ENCODE results near the gene EYA4.
"Not testable (repeated sequence)": the region's sequence is repeated elsewhere in the genome, so short reads cannot be mapped to it uniquely, and the experiment has no call there.

The EYA4 gene

GRCh38 chr6:133540361-133540760 lies 299.2 kb downstream of the EYA4 start:
- no peak for DNase-seq

- no peak for DNase-seq
Observed at GRCh38 chr6:133541040-133541439, 299.9 kb downstream of the EYA4 start.

GRCh38 chr6:133542056-133542821 lies 301.1 kb downstream of the EYA4 start:
- DNase-seq: no peak

- no peak for DNase-seq
Observed at GRCh38 chr6:133544419-133544818, 303.3 kb downstream of the EYA4 start.

DNA sequence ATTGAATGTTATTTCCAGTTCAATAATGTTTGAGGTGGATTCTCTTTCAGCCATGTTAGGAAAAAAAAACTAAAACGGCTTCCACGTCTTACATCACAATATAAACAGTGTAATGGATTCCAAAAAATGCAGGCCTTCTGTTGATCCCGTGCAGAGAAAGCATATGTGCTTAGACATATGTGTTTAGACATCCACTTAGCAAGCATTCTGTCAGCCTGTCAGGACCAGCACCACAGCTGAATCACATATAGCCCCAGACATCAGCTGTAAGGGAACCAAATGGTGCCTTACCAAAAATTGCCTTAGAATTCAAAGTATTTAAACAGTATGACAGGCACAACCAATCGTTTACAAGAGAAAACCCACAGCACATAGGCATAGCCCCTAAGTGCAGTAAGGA lies 304.9 kb downstream of the EYA4 start:
- DNase-seq: no peak

- no peak for DNase-seq
Observed at GRCh38 chr6:133547136-133547535, 306.0 kb downstream of the EYA4 start.

DNA sequence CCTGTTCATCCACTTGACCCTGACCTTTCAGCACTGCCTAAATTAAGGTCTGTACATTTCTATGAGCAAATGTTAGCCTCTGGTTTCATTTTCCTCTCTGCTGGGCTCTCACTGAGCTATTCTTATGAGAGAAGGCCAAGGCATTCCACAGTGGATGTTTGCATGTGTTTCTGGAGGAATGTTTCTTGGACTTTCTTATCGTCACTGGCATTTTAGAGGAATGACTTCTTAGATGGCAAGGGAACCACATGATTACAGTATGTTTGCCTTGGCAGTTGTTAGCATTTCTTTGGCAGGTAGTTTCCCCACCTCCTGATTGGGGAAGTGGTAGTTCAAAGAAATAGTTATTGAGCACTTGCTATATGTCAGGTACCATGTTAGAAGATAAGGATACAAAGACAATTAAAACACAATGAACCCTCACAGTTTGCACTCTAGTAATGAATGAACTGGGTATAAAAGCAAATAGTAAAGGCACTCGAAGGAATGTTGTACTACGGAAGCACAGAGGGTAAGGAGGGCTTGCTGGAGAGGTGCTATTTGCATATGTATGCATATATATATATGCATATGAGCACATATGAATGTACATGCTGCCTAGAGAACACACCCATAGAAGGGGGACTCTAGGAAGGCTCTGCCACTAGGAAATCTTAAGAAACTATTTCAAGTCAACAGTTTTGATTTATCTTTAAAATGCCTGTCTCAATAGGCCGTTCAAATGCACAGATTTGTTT lies 307.4 kb downstream of the EYA4 start:
- no peak for DNase-seq

DNA sequence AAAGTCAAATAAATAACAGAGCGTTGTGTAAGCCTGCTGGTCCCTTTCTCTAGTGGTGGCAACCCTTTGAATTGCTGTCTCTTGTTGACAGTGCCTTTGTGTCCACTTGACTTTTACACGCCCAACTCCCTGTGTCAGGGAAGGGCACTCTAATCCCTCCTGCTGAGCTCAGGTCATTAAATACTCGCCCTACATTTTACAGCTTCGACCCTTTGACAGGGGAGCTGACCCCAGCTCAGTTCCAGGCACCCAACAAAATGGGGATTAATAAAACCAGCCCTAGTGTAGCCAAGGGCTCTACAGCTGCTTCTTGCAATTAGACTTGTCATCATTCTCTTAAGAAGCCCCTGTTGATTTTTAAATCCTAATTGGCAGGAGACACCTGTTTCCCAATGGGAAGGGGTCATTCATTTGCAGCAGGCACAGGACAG lies 308.2 kb downstream of the EYA4 start:
- DNase-seq: no peak

GRCh38 chr6:133550026-133550425 lies 308.9 kb downstream of the EYA4 start:
- DNase-seq: no peak

GRCh38 chr6:133551436-133551835 lies 310.3 kb downstream of the EYA4 start:
- DNase-seq: no peak

GRCh38 chr6:133551847-133552341 lies 310.7 kb downstream of the EYA4 start:
- DNase-seq: no peak

DNA sequence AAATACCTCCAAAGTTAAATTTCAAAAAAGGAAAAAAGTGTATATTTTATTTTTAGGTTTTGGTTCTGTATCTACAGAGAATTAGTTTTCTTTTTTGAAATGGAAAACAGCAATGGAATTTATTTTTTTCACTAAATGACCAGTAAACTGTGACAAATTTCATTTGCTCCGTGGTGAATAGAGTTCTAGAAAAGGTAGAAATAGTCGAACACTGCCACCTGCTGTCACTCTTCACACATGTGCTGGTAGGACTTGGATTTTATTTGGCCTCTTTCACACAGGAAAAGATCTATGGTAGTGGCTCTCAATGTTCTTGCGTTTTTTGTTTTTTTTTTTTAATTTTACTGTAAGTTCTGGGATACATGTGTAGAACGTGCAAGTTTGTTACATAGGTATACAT lies 312.5 kb downstream of the EYA4 start:
- no peak for DNase-seq

DNA sequence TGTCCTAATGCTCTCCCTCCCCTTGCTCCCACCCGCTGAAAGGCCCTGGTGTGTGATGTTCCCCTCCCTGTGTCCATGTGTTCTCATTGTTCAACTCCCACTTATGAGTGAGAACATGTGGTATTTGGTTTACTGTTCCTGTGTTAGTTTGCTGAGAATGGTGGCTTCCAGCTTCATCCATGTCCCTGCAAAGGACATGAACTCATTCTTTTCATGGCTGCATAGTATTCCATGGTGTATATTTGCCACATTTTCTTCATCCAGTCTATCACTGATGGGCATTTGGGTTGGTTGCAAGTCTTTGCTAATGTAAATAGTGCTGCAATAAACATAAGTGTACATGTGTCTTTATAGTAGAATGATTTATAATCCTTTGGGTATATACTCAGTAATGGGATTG lies 313.0 kb downstream of the EYA4 start:
- DNase-seq: not testable (repeated sequence)

- no peak for DNase-seq
Observed at GRCh38 chr6:133555685-133556084, 314.5 kb downstream of the EYA4 start.

GRCh38 chr6:133559926-133560325 lies 318.8 kb downstream of the EYA4 start:
- no peak for DNase-seq

- DNase-seq: no peak
Observed at GRCh38 chr6:133567636-133568035, 326.5 kb downstream of the EYA4 start.

DNA sequence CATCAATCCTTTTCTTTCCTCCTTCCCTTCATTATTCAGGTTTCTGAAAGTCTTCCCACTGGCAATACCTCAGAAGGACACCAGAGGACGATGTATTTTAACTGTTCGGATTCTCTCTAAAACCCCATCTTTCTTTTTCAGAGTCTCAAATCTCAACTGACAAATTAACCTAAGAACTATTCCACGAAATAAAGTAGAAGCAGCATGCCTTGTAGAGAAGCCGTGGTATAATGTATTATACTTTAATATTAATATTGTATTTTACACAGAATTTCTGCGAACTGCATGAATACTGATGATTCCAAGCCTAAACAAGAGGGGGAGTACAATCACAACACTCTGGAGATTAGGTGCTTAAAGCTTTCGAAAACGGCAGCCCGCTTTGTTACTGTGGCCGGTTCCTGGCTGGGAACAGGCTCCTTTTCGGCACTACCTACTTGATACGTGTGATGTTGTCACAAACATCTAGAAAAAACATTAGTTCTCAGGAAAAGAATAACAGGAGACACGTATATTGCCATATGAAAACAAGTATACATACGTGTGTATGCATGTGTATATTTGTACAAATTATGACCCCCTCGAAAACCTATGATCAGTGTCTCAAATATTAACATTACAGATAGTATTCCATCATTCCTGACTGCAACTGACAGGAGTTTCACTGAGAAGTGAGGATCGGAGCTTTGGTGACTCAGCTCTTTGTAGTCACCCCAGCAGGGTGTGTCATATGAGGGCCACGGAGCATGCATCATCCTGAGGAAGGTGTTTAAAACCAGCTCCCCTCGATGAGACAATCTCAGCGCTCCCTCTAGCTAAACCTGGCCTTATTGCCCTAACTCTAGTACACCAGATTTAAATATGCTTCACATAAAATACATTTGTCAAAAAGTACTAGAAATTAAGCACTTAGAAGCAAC lies 328.1 kb downstream of the EYA4 start:
- DNase-seq: no peak

DNA sequence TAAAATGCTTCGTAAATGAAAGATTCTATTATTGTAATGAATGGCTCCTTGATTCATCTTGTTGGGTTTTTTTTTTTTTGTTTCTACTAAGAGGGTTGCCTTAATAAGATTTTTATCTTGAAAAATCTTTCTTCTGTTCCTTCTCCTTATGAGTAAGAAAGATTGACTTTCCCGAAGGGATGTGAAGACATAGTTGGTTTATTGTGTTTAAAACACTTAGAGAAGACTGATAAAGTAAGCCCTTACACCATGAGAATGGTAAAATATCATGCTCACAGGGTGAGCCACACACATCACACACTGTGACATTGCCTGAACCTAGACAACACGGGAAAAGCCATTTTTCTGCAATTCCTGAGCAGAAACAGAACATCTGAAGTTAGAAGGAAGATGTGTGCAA lies 330.5 kb downstream of the EYA4 start:
- DNase-seq: no peak

- no peak for DNase-seq
Observed at GRCh38 chr6:133577851-133578250, 336.7 kb downstream of the EYA4 start.
